Measurements from ENCODE around the gene NOL12.
"Not testable (repeated sequence)": the region's sequence is repeated elsewhere in the genome, so short reads cannot be mapped to it uniquely, and the experiment has no call there.

The NOL12 gene

DNA sequence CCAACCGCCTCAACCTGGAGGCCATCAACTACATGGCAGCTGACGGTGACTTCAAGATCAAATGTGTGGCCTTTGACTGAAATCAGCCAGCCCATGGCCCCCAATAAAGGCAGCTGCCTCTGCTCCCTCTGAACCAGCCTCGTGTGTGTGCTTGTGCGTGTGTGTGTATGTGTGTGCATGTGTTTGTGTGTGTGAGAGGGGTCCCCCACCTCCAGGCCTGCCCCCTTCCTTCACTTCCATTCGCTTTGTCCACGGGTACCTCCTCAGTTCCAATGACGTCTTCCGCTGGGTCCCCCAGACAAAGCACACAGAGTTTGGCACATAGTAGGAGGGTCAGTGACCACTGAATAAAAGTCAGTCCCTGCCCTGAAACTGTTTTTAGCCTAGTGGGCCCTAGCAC lies 6.5 kb upstream of the NOL12 start:
- DNase-seq (ENCODE audit: low read depth in 1 of 2, low spot score in 1 of 2), result no peak

DNA sequence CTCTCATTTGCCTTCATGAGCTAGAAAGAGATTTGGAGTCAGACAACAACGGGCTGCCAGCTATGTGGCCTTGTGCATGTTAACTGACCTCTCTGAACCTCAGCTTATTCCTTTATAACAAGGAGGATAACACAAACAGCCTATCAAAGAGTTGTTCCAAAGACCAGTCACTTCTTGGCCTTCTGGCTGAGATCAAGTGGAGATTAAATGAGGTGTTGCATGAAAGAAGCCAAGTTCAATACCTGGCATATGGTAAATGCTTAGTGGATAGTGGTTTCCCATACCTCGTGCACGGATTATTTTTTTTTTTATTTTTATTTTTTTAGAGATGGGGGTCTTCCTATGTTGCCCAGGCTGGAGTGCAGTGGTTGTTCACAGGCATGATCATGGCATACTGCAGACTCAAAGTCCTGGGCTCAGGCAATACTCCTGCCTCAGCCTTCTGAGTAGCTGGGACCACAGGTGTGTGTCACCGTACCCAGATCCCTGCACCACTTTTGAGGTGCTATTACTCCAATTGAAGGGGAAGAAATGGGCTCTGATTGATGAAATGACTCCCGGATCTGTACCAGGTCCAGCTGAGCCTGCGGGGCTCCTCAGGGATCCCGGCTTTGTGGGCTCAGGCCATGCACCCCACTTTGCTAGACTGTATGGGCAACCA lies 5.8 kb upstream of the NOL12 start:
- DNase-seq (ENCODE audit: low read depth in 1 of 2, low spot score in 1 of 2), result no peak

DNA sequence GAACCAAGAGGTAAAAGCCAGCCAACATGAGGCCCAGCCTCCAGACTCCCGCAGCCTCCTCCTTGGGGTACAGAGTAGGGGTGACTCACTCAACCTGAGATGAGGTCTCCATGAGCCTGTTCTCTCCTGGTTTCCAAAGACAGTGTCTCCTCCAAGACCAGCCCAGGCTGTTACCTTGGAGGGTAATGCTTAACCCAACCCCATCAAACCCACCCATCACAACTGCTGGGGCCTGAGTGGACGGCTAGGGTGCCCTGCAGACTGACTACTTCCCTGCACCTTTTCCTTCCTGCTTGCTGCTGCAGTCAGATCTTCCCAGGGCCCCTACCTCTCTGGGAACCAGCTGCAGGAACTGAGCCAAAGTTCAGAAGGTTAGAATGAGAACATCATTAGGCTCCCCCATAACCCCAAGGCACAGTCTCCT lies 5.1 kb upstream of the NOL12 start:
- no peak for DNase-seq (ENCODE audit: low read depth in 1 of 2, low spot score in 1 of 2)

DNA sequence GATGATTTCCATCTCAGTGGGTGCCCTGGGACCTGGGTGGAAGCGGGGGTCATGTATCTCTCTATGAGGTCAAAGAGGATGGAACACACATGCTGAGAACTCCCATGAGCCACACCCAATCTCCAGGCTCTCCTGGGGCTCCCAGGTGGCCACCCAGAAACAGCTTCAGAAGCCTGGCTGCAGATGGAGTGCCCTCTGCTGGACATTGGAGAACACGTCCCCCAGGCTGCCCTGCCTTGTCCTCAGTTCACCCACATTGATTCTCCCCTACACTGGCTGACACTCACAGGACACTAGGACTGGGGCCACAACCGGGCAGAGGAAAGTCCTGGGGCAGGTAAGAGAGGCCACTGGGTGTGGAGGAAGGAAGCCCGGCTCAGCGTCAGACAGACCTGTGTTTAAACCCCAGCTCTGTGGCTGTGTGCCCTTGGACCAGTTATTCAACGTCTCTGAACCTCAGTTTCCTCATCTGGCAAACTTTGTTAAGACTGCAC lies 4.5 kb upstream of the NOL12 start:
- peak in 1 of 2 donors; percentile 69 for DNase-seq (ENCODE audit: low read depth in 1 of 2, low spot score in 1 of 2)

DNA sequence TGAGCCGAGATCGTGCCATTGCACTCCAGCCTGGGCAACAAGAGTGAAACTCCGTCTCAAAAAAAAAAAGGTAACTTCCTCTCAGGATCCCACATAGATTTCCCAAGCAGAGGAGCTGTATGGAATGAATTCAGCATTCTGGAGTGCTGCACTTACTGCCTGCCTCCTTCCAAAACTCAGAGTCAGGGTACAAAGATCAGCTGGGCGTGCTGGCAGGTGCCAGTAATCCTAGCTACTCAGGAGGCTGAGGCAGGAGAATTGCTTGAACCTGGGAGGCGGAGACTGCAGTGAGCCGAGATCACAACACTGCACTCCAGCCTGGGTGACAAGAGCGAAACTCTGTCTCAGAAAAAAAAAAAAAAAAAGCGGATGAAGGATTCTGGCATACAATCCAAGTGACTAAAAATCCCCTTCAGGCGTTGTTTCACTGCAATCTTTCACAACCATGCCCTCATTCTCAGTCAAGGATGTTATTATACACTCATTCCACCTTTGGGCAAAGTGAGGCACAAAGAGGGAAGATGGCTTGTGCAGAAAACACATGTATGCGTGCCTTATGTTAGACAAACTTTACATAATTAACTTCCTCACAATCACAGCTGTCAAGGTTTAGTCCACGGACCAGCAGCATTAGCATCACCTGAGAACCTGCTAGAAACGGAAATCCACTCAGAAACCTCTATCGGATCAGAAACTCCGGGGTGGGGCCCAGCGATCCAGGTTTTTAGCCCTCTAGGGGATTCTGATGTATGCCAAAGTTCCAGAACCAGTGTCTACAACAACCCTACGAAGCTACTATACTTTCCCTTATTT lies 1.1 kb upstream of the NOL12 start:
- no peak for DNase-seq (ENCODE audit: low read depth in 1 of 2, low spot score in 1 of 2)

DNA sequence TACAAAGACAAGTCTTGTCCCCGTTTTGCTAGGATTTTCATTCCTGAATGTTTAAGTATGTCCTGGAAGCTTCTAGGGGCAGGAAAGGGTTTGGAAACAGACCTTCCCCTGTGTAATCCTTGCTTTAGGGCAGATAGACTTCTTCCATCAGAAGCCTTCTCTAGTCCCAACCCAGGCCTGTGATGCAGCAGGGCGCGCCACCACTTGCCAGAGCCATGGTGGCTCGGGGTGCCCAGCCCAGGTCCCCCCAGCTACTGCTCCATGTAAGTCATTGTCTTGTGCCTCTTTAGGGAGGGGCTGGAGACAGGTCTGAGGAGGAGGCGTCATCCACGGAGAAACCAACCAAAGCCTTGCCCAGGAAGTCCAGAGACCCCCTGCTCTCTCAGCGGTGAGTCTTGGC lies 4.3 kb downstream of the NOL12 start:
- no peak for DNase-seq (ENCODE audit: low read depth in 1 of 2, low spot score in 1 of 2)

DNA sequence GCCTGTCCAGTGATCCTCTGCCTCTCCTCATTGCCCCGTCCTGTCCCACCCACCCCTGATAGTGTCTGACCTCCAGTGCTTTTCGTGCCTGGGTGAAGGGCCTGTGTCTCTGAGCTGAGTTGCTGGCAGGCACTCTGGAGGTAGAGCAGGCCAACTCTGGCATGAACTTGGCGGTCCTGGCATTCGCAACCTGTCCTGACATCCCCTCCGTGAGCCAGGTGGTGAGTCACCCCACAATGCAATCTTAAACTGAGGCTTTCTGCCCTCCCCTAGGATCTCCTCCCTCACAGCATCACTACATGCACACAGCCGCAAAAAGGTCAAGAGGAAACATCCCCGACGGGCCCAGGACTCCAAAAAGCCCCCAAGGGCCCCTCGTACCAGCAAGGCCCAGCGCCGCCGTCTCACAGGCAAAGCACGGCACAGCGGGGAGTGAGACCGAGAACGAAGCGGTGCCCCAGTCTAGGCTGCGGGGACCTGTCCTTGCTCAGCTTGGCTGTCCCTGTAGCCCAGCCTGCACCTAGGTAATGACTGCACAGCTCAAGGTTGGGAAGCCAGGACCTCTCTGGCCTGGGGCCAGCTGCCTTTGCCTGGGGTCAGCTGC lies 4.9 kb downstream of the NOL12 start:
- no peak for DNase-seq (ENCODE audit: low read depth in 1 of 2, low spot score in 1 of 2)

DNA sequence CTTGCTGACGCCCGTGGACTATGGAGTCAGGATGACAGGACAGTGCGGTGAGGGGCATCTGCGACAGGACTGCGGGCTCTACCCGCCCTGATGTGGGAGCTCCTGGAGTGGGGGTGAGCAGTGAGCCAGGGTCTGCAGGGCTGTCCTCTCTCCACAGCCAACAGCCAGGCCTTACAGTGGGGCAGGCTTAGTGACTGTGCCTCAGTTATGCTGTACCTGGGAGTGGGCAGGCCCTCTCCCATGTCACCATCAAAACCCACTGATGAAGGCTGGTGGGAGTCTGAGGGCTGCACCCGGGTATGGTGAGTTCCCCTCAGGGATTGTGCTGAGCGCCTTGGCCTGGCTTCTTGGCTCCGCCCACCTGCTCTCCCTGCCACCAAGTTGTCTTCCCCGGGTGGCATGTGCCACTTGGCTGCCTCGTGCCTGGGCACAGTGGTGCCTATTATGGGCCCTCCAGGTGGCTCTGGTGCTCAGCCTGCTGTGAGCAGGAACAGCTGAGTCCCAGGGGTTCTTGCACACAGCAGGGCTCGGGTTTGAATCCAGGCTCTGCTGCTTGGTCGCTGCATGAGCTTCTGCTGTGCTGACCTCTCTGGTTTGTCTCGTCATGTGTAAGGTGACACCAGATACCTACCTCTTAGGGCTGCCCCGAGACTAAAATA lies 6.6 kb downstream of the NOL12 start:
- no peak for DNase-seq (ENCODE audit: low read depth in 1 of 2, low spot score in 1 of 2)

DNA sequence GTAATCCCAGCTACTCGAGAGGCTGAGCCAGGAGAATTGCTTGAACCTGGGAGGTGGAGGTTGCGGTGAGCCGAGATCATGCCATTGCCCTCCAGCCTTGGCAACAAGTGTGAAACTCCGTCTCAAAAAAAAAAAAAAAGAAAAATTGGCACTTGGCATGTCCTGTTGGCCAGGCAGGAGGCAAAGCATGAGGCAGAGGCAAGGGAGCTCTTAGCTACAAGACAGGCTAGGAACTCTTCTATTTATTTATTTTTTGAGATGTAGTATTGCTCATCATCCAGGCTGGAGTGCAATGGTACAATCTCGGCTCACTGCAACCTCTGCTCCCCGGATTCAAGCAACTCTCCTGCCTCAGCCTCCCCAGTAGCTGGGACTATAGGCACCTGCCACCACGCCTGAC lies 8.0 kb downstream of the NOL12 start:
- DNase-seq (ENCODE audit: low read depth in 1 of 2, low spot score in 1 of 2), result not testable (repeated sequence)

DNA sequence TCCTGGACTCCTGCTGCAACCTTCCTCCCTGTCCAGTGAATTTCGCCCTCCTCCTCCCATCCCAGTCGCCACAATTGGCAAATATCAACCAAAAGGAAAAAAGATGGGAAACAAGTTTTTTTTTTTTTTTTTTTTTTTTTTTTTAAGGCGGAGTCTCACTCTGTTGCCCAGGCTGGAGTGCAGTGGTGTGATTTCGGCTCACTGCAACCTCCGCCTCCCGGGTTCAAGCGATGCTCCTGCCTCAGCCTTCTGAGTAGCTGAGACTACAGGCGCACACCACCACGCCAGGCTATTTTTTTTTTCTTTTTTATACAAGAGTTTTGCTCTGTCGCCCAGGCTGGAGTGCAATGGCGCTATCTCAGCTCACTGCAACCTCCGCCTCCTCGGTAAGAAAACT lies 10.1 kb downstream of the NOL12 start:
- DNase-seq (ENCODE audit: low read depth in 1 of 2, low spot score in 1 of 2), result not testable (repeated sequence)

DNA sequence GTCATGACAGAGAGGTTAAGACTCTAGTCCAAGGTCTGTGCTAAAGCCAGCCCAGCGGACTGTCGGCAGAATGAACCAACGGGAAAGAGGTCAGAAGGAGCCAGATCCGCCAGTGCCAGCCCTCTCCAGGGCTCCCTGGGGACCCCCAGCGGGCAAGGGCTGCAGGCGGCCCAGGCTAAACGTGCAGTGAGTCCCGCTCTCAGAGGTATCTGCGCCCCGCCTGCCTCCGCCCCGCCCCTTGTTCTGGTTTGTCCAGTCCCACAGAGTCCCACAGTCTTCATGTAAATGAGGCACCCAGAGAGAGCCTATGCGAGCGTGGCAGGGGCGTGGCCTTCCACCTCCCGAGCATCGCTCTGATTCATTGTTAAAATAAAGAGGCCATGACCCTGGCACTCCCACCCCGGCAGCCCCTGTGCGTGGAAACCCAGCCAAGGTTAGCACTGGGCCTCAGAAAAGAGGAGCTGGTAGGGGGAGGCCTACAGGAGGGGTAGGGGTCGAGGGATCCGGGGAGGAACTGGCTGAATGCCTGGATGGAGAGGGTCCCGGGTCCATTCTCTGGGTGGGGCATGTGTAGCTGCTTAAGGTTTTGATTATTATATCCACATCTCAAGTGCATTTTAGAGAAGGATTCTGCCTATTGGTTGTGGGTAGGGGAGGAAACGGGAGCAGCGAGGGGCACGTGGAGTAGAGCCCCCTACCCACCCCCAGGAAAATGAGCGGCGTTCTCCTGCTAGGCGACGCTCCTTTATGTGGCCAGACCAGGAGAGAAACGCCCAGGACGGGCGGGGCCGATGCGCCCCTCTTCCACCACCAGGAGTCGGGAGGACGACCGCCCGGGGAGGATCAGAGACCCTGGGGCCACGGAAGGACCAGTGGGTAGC lies 10.8 kb downstream of the NOL12 start, which contains the start of gene TRIOBP:
Gene TRIOBP, plus strand, starts transcription at position 392 of the 881 bp plus-strand sequence. CDS start 4,318 bp downstream, outside the sequence.
- peak; percentile 54 to 79 for DNase-seq (ENCODE audit: low read depth in 1 of 2, low spot score in 1 of 2)

DNA sequence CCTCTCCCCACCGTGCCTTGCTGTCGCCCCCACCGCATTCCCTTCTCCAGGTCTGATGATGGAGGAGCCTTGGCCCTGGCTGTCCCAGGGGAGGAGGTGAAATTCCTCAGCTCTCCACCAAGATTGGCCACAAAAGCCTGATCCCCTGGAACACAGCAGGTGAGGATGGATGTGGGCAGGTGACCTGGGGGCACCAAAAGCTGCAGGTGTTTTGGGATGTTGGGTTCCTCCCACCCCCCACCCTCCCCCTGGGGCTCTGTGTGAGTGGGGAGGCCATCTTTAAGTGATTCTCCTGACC lies 11.3 kb downstream of the NOL12 start:
- DNase-seq (ENCODE audit: low read depth in 1 of 2, low spot score in 1 of 2), result no peak

DNA sequence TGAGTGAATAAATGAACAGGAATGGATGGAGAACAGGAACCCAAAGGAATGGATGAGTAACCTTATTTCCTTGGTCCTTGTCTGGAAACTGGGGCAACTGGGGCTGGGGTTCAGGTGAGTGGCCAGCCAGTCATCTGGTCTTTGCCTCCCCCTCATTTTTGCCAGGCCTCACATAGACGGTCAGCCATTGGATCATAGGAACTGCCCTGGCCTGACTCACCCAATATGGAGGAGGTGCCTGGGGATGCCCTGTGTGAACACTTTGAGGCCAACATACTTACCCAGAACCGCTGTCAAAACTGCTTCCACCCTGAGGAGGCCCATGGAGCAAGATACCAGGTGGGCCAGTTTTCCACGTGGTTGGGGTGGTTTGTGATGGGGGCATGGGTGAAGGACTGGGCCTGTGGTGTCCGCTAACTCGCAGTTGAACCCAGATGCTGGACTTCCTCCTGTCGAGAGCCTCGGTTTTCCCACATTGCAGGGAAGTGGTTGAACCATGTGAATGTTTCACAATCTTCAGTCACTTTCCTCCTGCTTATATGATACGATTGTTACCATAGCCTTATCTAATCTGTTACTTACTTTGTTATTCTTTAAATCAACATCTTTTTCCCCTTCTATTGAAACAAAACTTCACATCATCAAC lies 15.1 kb downstream of the NOL12 start:
- DNase-seq (ENCODE audit: low read depth in 1 of 2, low spot score in 1 of 2), result no peak

DNA sequence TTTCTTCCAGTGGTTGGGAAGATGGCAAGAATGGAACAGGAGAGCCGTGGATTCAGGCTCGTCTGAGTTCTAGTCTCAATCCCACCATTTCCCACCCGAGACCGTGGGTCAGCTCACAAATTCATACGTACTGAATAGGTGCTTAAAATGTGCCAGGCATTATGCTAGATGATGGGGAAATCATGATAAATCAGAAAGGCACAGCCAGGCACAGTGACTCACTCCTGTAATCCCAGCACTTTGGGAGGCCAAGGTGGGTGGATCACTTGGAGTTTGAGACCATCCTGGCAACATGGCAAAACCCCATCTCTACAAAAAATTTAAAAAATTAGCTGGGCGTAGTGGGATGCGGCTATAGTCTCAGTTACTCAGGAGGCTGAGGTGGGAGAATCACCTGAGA lies 17.8 kb downstream of the NOL12 start:
- no peak for DNase-seq (ENCODE audit: low read depth in 1 of 2, low spot score in 1 of 2)

DNA sequence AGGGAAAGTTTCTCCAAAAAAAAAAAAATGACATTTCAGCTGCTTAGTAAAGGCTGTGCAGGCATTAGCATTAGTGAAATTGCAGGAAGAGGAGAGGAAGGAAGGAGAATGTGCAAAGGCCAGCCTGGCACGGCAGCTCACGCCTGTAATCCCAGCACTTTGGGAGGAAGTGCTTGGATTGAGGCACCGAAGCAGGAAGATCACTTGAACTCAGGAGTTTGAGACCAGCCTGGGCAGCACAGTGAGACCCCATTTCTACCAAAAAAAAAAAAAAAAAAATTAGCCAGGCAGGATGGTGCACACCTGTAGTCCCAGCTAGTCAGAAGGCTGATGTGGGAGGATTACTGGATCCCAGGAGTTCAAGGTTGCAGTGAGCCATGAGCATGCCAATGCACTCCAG lies 18.5 kb downstream of the NOL12 start:
- DNase-seq (ENCODE audit: low read depth in 1 of 2, low spot score in 1 of 2), result no peak

DNA sequence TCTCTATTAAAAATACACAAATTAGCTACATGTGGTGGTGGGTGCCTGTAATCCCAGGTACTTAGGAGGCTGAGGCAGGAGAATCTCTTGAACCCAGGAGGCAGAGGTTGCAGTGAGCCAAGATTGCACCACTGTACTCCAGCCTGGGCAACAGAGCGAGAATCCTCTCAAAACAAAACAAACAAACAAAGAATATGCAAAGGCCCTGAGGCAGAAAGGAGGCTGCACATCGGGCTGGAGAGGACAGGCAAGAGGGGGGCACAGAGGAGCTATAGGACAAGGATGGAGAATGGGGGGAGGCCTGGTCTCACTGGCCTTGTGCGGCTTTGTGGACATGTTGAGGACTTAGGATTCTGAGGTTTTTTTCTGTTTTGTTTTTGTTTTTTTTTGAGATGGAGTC lies 19.1 kb downstream of the NOL12 start:
- no peak for DNase-seq (ENCODE audit: low read depth in 1 of 2, low spot score in 1 of 2)

DNA sequence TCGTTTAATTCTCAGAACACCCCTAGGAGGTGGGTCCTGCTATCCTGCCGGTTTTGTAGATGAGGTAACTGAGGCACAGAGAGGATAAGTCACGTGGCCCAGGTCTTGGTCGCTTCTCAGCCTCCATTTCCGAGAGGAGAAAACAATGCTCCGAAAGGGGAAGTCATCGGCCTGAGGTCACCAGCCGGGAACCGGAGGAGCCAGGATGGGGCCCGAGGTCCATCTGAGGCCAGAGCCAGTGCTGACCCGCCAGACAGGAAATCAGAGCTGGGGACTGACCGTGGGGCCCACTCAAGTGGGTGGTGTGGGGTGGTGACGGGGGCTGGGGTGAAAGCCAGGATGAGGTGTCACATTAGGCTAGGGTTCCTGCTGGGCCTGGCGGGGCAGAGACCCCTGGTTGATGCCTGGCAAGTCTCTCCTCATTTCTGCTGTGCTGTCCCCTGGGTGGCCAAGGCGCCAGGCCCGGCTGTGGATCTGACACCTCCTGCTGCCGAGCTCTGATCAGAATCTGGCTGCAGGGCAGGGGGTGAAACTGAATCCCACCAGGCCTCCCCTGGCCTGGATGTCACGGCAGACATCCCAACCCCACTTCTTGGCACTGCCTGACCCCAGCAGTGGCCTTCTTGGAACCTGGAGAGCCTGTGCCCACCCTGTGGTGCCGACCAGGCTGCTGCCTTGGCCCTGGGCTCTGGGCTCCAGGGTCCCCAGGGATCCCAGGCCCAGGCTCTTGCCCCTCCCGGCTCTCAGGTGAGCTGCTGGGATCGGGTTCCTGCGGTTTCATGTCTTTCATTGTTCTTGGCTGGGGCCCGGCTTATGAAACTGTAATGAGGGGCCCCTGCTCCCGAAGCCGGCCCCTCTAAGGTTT lies 22.7 kb downstream of the NOL12 start:
- no peak for DNase-seq (ENCODE audit: low read depth in 1 of 2, low spot score in 1 of 2)

DNA sequence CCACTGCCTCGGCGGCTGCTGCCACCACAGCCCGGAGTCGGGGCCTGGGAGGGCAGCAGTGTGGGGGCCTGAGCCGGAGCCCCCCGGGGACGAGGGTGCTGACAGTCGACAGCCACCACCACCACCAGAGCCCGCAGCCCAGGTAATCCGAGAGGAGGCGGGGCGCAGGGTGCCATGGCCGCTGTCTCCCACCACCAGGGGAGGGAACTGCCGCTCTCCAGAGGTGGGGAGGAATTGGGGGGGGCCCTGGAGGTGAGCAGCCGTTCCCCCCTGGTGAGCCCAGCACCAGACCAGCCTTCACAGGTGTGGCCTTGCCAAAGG lies 23.3 kb downstream of the NOL12 start:
- no peak for DNase-seq (ENCODE audit: low read depth in 1 of 2, low spot score in 1 of 2)

DNA sequence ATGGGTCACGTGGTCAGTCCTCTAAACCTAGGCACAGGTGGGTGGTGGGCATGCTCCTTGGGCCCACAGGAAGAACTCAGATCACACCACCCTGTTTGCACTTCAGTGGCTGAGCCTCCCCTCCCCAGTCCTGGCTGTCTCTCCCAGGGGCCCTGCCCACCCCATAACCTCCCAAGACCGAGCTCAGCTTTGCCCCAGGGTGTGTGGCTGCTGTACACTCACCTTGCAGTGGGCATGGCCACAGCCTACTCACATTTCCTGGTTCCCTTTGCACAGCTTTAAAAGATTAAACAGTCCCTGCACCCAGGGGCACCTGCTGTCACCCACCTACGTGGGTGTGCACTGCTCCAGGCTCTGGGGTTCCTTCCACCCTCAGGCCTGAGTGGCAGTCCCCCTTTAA lies 24.5 kb downstream of the NOL12 start:
- DNase-seq (ENCODE audit: low read depth in 1 of 2, low spot score in 1 of 2), result no peak
